ENCODE data around the gene CNTNAP3B.
"Not testable (repeated sequence)": the region's sequence is repeated elsewhere in the genome, so short reads cannot be mapped to it uniquely, and the experiment has no call there.

CNTNAP3B gene

GRCh38 chr9:41991607-41992006 lies 137.6 kb downstream of the CNTNAP3B start:
- not testable (repeated sequence) for H3K27ac ChIP-seq

- H3K27ac ChIP-seq, result not testable (repeated sequence)
Observed at GRCh38 chr9:41980271-41980670, 149.0 kb downstream of the CNTNAP3B start.

- not testable (repeated sequence) for H3K27ac ChIP-seq
Observed at GRCh38 chr9:41977965-41978600, 151.1 kb downstream of the CNTNAP3B start.

- not testable (repeated sequence) for H3K27ac ChIP-seq
Observed at GRCh38 chr9:41974906-41975305, 154.3 kb downstream of the CNTNAP3B start.

GRCh38 chr9:41953007-41953406 lies 176.2 kb downstream of the CNTNAP3B start:
- not testable (repeated sequence) for H3K27ac ChIP-seq

- not testable (repeated sequence) for H3K27ac ChIP-seq
Observed at GRCh38 chr9:41941738-41942137, 187.5 kb downstream of the CNTNAP3B start.

- H3K27ac ChIP-seq, result not testable (repeated sequence)
Observed at GRCh38 chr9:41938143-41938542, 191.1 kb downstream of the CNTNAP3B start.

- H3K27ac ChIP-seq, result not testable (repeated sequence)
Observed at GRCh38 chr9:41935727-41936126, 193.5 kb downstream of the CNTNAP3B start.

- not testable (repeated sequence) for H3K27ac ChIP-seq
Observed at GRCh38 chr9:41929172-41929571, 200.1 kb downstream of the CNTNAP3B start.

GRCh38 chr9:41917374-41917773 lies 211.9 kb downstream of the CNTNAP3B start:
- not testable (repeated sequence) for H3K27ac ChIP-seq

- H3K27ac ChIP-seq, result not testable (repeated sequence)
Observed at GRCh38 chr9:41905488-41905887, 223.7 kb downstream of the CNTNAP3B start.

GRCh38 chr9:41902762-41903161 lies 226.5 kb downstream of the CNTNAP3B start:
- H3K27ac ChIP-seq, result not testable (repeated sequence)

- H3K27ac ChIP-seq, result not testable (repeated sequence)
Observed at GRCh38 chr9:41898720-41899343, 230.4 kb downstream of the CNTNAP3B start.

- not testable (repeated sequence) for H3K27ac ChIP-seq
Observed at GRCh38 chr9:41874557-41874956, 254.7 kb downstream of the CNTNAP3B start.

GRCh38 chr9:41855422-41855821 lies 273.8 kb downstream of the CNTNAP3B start:
- H3K27ac ChIP-seq, result not testable (repeated sequence)

GRCh38 chr9:41851848-41852740 lies 277.1 kb downstream of the CNTNAP3B start:
- not testable (repeated sequence) for H3K27ac ChIP-seq

GRCh38 chr9:41847829-41848228 lies 281.4 kb downstream of the CNTNAP3B start:
- not testable (repeated sequence) for H3K27ac ChIP-seq
